WTC11 (cell line): ENCODE results near the gene HPGD.

Experiments used
- CBFB ChIP-seq: sonication (generic); formaldehyde crosslinking; IDR thresholded peaks from 2 replicates; pipeline ENCODE4 v1.8.1; 2022; ENCODE audit warnings: mild to moderate bottlenecking, low read depth, missing genetic modification reagents
- CREM ChIP-seq: sonication (generic); formaldehyde crosslinking; IDR thresholded peaks from 2 replicates; pipeline ENCODE4 v1.8.1; 2022; ENCODE audit warnings: mild to moderate bottlenecking, missing genetic modification reagents, moderate library complexity
- CTCF ChIP-seq: fragments of 200-600 bp; IDR thresholded peaks from 2 replicates; pipeline ENCODE4 v1.8.0; 2022; ENCODE audit warnings: antibody characterized with exemption
- E2F4 ChIP-seq: sonication (generic); formaldehyde crosslinking; IDR thresholded peaks from 2 replicates; pipeline ENCODE4 v1.8.1; 2022; ENCODE audit warnings: low read depth, mild to moderate bottlenecking, moderate library complexity, missing genetic modification reagents, borderline replicate concordance
- FOXP1 ChIP-seq: sonication (generic); formaldehyde crosslinking; IDR thresholded peaks from 2 replicates; pipeline ENCODE4 v1.8.0; 2022; ENCODE audit warnings: missing genetic modification reagents, mild to moderate bottlenecking, moderate library complexity, borderline replicate concordance
- IRF2 ChIP-seq: sonication (generic); formaldehyde crosslinking; IDR thresholded peaks from 2 replicates; pipeline ENCODE4 v1.8.0; 2022; ENCODE audit warnings: low read depth, missing genetic modification reagents, borderline replicate concordance
- MAX ChIP-seq: sonication (generic); formaldehyde crosslinking; IDR thresholded peaks from 2 replicates; pipeline ENCODE4 v1.8.0; 2022; ENCODE audit warnings: mild to moderate bottlenecking, missing genetic modification reagents
- SP1 ChIP-seq: sonication (generic); formaldehyde crosslinking; conservative IDR thresholded peaks from 2 replicates; pipeline ENCODE4 v1.8.1; 2022; ENCODE audit warnings: missing genetic modification reagents
- STAT6 ChIP-seq: sonication (generic); formaldehyde crosslinking; conservative IDR thresholded peaks from 2 replicates; pipeline ENCODE4 v1.8.1; 2023; ENCODE audit warnings: mild to moderate bottlenecking, low read depth, missing genetic modification reagents, moderate library complexity
- ZNF263 ChIP-seq: sonication (generic); formaldehyde crosslinking; IDR thresholded peaks from 2 replicates; pipeline ENCODE4 v1.8.1; 2022; ENCODE audit warnings: low read depth, mild to moderate bottlenecking, moderate library complexity, missing genetic modification reagents
- ZNF512 ChIP-seq: sonication (generic); formaldehyde crosslinking; IDR thresholded peaks from 2 replicates; pipeline ENCODE4 v1.8.1; 2022; ENCODE audit warnings: missing genetic modification reagents, borderline replicate concordance

GRCh38 chr4:174444390-174444789 lies 77.9 kb downstream of the HPGD start:
- no peak for TF ChIP-seq STAT6
- TF ChIP-seq FOXP1 (CRISPR knock-in tag), result no peak
- no peak for TF ChIP-seq CBFB
- no peak for TF ChIP-seq CTCF
- TF ChIP-seq MAX, result no peak
- TF ChIP-seq SP1, result no peak
- no peak for TF ChIP-seq ZNF512 (CRISPR knock-in tag)
- no peak for TF ChIP-seq CREM (CRISPR knock-in tag)
- no peak for TF ChIP-seq IRF2
- no peak for TF ChIP-seq ZNF263 (CRISPR knock-in tag)
- TF ChIP-seq E2F4 (CRISPR knock-in tag), result no peak
